HG02623 (cell line): Measurements from ENCODE around the gene ACVR2B.
A peak's percentile ranks its signal among the peaks of the same experiment; 100 is the strongest.

Experiments
- ATAC-seq: cut with Tn5 transposase; IDR thresholded peaks from one replicate; pipeline ENCODE4 v1.9.1; 2021; ENCODE audit warnings: moderate library complexity; ENCODE audit not compliant: unreplicated experiment

Gene ACVR2B

GRCh38 chr3:38480930-38481329 lies 27.2 kb downstream of the ACVR2B start:
- ATAC-seq = no peak

GRCh38 chr3:38482951-38483350 lies 29.3 kb downstream of the ACVR2B start:
- no peak for ATAC-seq

GRCh38 chr3:38487323-38487722 lies 33.6 kb downstream of the ACVR2B start:
- ATAC-seq = peak; percentile 90

GRCh38 chr3:38488949-38489348 lies 35.3 kb downstream of the ACVR2B start:
- no peak for ATAC-seq

GRCh38 chr3:38489766-38490165 lies 36.1 kb downstream of the ACVR2B start:
- no peak for ATAC-seq

- no peak for ATAC-seq
Measured at GRCh38 chr3:38490281-38491030, 36.8 kb downstream of the ACVR2B start.

GRCh38 chr3:38491215-38491614 lies 37.5 kb downstream of the ACVR2B start:
- no peak for ATAC-seq

GRCh38 chr3:38493031-38493430 lies 39.3 kb downstream of the ACVR2B start:
- ATAC-seq = no peak

GRCh38 chr3:38496131-38496910 lies 42.6 kb downstream of the ACVR2B start, which contains the start of gene EXOG:
EXOG (plus strand) TSS chr3:38496340; CDS start chr3:38496368, 28 bp downstream.
- ATAC-seq = peak; percentile 91

GRCh38 chr3:38497031-38497430 lies 43.3 kb downstream of the ACVR2B start:
- no peak for ATAC-seq

GRCh38 chr3:38500688-38501417 lies 47.2 kb downstream of the ACVR2B start:
- no peak for ATAC-seq

- ATAC-seq = peak; percentile 95
Measured at GRCh38 chr3:38507120-38507519, 53.4 kb downstream of the ACVR2B start.

- ATAC-seq = no peak
Measured at GRCh38 chr3:38509732-38510131, 56.0 kb downstream of the ACVR2B start.

GRCh38 chr3:38510631-38511030 lies 56.9 kb downstream of the ACVR2B start:
- no peak for ATAC-seq

- ATAC-seq = no peak
Measured at GRCh38 chr3:38511546-38511945, 57.9 kb downstream of the ACVR2B start.

- ATAC-seq = no peak
Measured at GRCh38 chr3:38515367-38515766, 61.7 kb downstream of the ACVR2B start.

GRCh38 chr3:38516669-38517068 lies 63.0 kb downstream of the ACVR2B start:
- no peak for ATAC-seq

- ATAC-seq = no peak
Measured at GRCh38 chr3:38519000-38519399, 65.3 kb downstream of the ACVR2B start.

GRCh38 chr3:38519651-38520050 lies 66.0 kb downstream of the ACVR2B start:
- ATAC-seq = no peak

GRCh38 chr3:38521391-38521987 lies 67.8 kb downstream of the ACVR2B start:
- ATAC-seq = no peak

GRCh38 chr3:38522002-38522401 lies 68.3 kb downstream of the ACVR2B start:
- ATAC-seq = no peak
